ENCODE measurements around the gene ZNF778. TPM values are rescaled to one million over a fixed set of nuclear protein-coding genes. Genes with fewer than 3 reads are reported as not detected.

Gene ZNF778
- total and polyA plus RNA-seq, 10 of the 15 experiments (the other 5 are each of a cell fraction or from before 2014, with no cell fraction given) = 0.20 to 9.7 (median 4.1) TPM

DNA sequence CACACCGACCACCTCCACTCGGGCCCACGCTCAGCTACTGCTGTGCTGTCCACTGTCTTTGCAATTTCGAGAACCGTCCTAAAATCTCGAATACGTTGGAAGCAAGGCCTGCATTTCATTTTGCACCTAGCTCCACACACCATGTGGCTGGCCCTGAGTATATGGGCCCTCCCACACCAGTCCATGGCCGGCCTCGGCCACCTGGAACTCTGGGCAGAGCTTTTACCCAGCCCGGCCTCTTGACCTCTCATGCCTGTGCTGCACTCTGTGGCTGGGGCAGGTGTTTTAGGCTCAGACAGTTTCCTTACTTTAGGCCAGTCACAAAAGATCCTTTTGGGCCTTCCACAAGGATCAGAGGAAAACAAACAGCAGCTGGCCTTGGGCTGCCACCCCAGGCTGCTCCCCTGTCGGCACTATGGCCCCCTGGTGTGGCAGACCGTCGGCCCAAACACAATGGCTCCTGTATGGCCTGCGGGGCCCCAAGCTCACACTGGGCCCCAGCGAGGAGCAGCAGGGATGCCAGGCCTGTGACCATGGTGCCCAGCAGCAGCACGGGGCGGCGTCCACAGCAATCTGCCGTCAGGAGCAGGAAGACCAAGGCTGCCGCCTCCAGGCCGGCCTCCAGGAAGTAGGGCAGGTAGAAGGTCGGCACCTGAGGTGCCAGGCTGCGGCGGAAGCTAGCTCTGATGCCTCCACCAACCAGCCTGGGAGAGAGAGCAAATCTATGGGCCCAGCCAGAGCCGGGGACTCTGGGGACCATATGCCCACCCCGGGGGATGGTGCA is 19.7 kb upstream of the ZNF778 start:
- Histone ChIP-seq H3K27me3 (replicated peaks in 1 of 2; ENCODE audit: control insufficient read depth in 2 of 2, insufficient read depth in 2 of 2, low read length in 1 of 2) (peaks cover 3 to 9% of the 10 kb centered on the region in 2 experiments; a peak in 3 of 4 replicates), H2AFZ (ENCODE audit: control insufficient read depth, low read depth, low read length) (no peak overlapping the region), H3K4me3 (no peak overlapping the region), H3K36me3 (ENCODE audit: control insufficient read depth in 2 of 2, insufficient read depth in 2 of 2, low read length in 1 of 2) (no peaks in the 10 kb centered on the region), H4K20me1 (ENCODE audit: control insufficient read depth, insufficient read depth) (no peaks in the 10 kb centered on the region), H3K4me2 (ENCODE audit: control insufficient read depth, insufficient read depth) (no peak overlapping the region), H3K79me2 (ENCODE audit: control insufficient read depth, insufficient read depth, low read length) (no peaks in the 10 kb centered on the region), H3K4me1 (ENCODE audit: control insufficient read depth, insufficient read depth, low read length) (no peaks in the 10 kb centered on the region), H3K27ac (ENCODE audit: control insufficient read depth, insufficient read depth) (no peak overlapping the region), H3K9me3 (replicated peaks; ENCODE audit: control insufficient read depth, insufficient read depth, low read length) (peaks cover 3% of the 10 kb centered on the region; the same call in 1 of the 3 replicates), H3K9ac (ENCODE audit: control insufficient read depth, insufficient read depth, low read length) (no peak overlapping the region)
- ChIA-PET CTCF (interaction anchor here (0.7 kb wide), 1 partner anchor 18 kb away, joined by 3 read pairs; no protein-coding TSS in a partner anchor), SMC1A (ENCODE audit: uncharacterized antibody, unreplicated experiment) (interaction anchor here (0.8 kb wide), 1 partner anchor 10 kb away, joined by 3 read pairs; no protein-coding TSS in a partner anchor), RAD21 (ENCODE audit: unreplicated experiment) (no interaction called here), POLR2A (no interaction called here)
- no TSS peak for BruUV-seq (replicated peaks)
- FAIRE-seq (no peak), DNase-seq (ENCODE audit: low read depth, low spot score) (no peak), ATAC-seq (no peak)
- intact Hi-C loops (cut with micrococcal nuclease; ENCODE audit: unreplicated experiment) (no loop called here), in situ Hi-C loops (cut with MboI) (no loop called here)
- TF ChIP-seq TARDBP (IDR thresholded peaks at IDR 0.05; ENCODE audit: borderline replicate concordance) (no peak), NFXL1 (IDR thresholded peaks at IDR 0.05; ENCODE audit: borderline replicate concordance) (no peak), CREB1 (IDR thresholded peaks at IDR 0.05; ENCODE audit: low read depth) (no peak), SMC3 (IDR thresholded peaks at IDR 0.05; ENCODE audit: borderline replicate concordance, low read length) (no peak), NKRF (conservative IDR thresholded peaks at IDR 0.05) (no peak), MEF2A (IDR thresholded peaks at IDR 0.05; ENCODE audit: insufficient read depth, low read depth, low read length) (no peak), GABPA (IDR thresholded peaks at IDR 0.05; ENCODE audit: low read depth) (no peak), SREBF1 (IDR thresholded peaks at IDR 0.05; ENCODE audit: low read length) (no peak), YY1 (IDR thresholded peaks at IDR 0.05; ENCODE audit: low read depth, low read length) (no peak), HCFC1 (IDR thresholded peaks at IDR 0.05; ENCODE audit: low read length) (no peak), CEBPB (IDR thresholded peaks at IDR 0.05; ENCODE audit: borderline replicate concordance in 1 of 2, low read depth in 2 of 2, low read length in 2 of 2) (no peak), CHD4 (IDR thresholded peaks at IDR 0.05) (no peak), ZNF217 (IDR thresholded peaks at IDR 0.05) (no peak), CREM (IDR thresholded peaks at IDR 0.05; ENCODE audit: low read depth) (no peak), POLR2A (IDR thresholded peaks at IDR 0.05; ENCODE audit: low read depth, low read length) (no peak), ZBED1 (IDR thresholded peaks at IDR 0.05; ENCODE audit: borderline replicate concordance) (no peak)
- TF ChIP-seq, protein P1, sequence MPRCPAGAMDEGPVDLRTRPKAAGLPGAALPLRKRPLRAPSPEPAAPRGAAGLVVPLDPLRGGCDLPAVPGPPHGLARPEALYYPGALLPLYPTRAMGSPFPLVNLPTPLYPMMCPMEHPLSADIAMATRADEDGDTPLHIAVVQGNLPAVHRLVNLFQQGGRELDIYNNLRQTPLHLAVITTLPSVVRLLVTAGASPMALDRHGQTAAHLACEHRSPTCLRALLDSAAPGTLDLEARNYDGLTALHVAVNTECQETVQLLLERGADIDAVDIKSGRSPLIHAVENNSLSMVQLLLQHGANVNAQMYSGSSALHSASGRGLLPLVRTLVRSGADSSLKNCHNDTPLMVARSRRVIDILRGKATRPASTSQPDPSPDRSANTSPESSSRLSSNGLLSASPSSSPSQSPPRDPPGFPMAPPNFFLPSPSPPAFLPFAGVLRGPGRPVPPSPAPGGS (IDR thresholded peaks at IDR 0.05; ENCODE audit: borderline replicate concordance, insufficient read depth, low read depth, low read length, poor library complexity, severe bottlenecking) = no peak
- WGBS (ENCODE audit: insufficient coverage, insufficient replicate concordance, low lambda C conversion rate, missing lambda C conversion rate) = 58% methylated on average over 26 of the region's 26 CpGs

Measured in GM12878 (cell line).